Stimulated activated CD8-positive, alpha-beta memory T cell treated with anti-CD3 and anti-CD28 coated beads, Interleukin-7, amount 100 ng/mL, for 48 hours (primary cell): Measurements from ENCODE around the gene CSH2.
"Not testable (repeated sequence)": the region's sequence is repeated elsewhere in the genome, so short reads cannot be mapped to it uniquely, and the experiment has no call there.

Experiments
- DNase-seq, 2 donors: peaks; one replicate each; pipeline ENCODE4 v3.0.0-alpha.2; 2020; ENCODE audit warnings: low read depth in 1 of 2; ENCODE audit errors: extremely low read depth in 1 of 2

Gene CSH2

DNA sequence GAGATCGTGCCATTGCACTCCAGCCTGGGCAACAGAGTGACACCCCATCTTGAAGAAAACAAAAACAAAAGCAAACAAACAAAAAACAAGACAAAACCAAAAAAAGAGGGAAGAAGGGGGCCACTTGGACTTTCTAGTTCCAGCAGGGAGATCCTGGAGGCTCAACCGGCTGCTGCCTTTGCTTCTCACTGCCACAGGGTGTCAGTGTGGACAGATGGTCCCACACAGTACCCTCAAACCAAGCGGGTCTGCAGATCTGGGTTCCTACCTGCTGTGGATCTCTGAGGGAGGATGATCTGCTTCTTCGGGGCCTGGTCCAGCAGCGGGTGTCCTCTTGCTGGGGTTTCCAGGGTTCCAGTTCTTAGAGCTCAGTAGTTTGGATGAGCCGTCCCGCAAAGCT, 6.9 kb downstream of the CSH2 start:
- DNase-seq, result not testable (repeated sequence)

DNA sequence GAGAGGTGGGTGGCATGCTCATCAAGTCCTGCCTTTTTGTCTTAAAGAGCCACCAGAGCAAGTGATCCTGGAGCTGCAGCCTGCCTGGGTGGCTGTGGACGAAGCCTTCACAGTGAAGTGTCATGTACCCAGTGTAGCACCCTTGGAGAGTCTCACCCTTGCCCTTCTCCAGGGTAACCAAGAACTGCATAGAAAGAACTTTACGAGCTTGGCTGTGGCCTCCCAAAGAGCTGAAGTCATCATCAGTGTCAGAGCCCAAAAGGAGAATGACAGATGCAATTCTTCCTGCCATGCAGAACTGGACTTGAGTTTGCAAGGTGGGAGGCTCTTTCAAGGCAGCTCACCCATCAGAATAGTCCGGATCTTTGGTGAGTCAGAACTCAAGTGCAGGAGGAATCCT, 14.2 kb downstream of the CSH2 start:
- no peak for DNase-seq

DNA sequence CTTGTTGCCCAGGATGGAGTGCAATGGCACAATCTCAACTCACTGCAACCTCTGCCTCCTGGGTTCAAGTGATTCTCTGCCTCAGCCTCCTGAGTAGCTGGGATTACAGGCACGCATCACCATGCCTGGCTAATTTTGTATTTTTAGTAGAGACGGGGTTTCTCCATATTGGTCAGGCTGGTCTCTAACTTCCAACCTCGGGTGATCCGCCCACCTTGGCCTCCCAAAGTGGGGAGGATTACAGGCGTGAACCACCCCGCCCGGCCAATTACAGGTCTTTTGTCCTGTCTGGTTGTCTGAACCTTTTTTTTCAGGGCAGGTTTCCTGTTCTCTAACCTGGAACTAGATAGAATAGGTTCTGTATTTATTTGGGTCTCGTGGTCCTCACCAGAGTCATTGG, 17.1 kb downstream of the CSH2 start:
- DNase-seq, result not testable (repeated sequence)

DNA sequence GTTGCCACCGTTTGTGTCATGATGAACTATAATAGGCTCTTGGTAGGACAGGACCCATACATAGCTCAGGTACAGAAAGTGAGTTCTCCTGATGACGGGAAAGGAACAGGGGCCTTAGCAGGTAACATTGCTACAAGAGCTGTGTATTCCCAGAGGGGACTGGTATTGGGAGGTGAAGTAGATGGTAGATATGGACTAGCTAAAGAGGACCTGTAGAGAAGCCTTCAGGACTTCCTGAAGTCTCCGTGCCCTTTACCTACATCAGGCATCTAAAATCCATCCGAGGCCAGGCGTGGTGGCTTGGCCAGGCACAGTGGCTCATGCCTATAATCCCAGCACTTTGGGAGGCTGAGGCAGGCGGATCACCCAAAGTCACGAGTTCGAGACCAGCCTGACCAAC, 18.3 kb downstream of the CSH2 start:
- DNase-seq, result no peak

DNA sequence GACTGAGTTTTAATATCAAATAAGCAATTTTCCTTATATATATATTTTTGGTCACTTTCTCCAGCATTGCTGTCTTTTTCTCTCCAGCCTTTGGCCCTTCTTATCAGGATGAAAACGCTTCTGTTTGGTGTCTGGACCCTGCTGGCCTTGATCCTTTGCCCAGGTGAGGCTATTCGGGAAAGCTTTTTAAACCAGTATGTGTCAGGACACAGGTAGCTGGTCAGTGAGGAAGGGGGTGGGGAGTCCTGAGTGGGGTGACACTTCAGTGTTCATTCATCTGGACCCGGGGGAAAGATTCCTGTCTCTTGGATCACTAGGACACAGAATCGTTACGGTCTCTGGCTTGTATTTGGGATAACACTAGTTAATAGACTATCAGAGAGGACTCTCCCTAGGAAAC, 18.8 kb downstream of the CSH2 start:
- no peak for DNase-seq

DNA sequence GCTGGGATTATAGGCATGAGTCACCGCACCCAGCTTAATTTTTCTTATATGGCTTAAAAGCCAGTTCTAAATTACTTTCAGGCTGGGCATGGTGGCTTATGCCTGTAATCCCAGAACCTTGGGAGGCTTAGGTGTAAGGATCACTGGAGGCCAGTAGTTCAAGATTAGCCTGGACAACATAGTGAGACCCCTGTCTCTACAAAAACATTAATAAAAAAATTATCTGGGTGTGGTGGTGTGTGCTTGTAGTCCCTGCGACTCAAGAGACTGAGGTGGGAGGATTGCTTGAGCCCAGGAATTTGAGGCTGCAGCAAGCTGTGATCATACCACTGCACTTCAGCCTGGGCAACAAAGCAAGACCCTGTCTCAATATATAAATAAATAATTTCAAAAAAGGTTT, 20.2 kb downstream of the CSH2 start:
- DNase-seq, result no peak

DNA sequence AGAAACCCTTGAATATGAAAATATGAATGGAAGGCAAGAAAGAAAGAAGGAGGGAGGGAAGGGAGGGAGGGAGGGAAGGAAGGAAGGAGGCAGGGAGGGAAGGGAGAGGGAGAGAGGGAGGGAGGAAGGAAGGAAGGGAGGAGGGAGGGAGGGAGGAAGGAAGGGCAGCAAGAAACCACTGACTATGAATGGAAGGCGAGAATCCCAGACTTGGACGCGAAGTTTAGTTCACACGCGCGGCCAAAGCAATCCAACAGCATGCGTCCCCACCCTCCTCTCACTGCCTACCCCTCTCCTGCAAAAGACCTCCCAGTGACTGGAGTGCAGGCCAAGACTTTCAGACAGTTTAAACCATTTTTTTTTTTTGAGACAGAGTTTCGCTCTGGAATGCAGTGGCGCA, 23.1 kb downstream of the CSH2 start:
- DNase-seq, result no peak

DNA sequence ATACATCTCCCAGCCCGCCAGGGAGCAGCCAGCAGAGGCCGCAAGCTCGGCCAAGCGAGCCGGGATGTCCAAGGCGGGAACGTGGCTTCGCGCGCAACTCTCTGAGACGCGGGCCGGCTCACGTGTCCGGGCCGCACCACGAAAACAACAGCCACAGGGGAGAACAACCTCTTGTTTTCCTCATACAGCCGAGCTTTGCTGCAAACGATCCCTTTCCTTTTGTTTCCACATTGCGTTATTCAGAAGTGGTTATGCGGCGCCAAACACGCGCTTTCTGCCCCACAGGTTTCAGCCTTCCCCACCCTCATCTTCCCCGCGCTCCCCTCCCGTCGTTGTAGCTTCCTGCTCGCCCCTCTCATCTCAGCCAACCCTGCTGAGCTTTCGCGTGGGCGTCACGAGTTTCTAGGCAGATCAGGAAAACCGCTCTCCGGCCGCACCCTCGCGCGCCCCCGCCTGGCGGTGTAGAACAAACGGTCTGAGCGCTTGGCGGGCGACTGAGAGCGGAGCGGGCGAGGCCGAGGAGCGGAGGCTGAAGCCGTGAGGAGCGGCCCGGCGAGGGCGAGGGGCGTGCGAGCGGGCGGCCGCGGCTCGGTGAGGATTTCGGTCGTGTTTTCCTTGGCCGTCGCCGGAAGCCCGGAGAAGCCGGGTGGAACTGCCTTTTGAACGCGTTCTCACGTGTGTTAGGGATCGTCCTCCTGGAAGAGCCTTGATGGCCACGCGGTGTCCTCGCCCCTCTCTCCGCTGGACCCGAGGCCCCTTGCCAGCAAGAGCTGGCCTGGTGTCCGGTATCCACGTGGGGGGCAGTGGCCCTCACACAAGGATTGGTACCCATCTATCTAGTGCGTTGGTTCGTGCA, 24.4 kb downstream of the CSH2 start:
- DNase-seq, result peak; percentile 89 to 95

DNA sequence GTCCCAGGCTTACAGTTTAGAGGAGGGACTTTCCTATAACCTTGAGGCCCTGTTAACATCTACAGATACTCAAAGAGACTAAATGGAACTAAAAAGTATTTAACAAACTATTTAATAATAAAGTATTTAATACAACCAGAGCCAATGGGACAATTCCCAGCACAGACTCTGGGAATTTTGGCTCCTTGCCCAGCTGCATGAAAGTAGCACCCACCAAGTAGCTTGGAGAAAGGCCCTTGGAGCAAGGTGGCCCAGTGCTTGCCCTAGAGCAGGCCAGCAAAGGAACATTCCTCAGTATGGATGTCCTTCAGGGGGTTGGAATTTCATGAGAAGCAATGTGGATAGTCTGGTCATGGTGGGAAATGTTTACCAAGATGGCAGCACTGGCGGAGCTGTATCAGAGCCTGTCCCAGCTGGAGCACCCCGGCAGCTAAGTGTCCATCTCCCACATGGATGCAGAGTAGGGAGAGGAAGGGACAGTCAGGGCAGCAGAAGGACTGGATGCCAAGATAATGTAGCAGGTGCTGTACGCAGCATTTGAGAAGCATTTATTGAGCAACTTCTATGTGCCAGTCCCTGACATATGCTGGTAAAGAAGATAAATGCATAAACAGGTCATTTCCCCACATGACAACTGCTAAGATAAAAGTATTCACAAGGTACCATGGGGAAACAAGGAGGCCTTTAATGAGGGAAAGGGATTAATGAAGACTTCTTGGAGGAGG, 25.8 kb downstream of the CSH2 start:
- no peak for DNase-seq

DNA sequence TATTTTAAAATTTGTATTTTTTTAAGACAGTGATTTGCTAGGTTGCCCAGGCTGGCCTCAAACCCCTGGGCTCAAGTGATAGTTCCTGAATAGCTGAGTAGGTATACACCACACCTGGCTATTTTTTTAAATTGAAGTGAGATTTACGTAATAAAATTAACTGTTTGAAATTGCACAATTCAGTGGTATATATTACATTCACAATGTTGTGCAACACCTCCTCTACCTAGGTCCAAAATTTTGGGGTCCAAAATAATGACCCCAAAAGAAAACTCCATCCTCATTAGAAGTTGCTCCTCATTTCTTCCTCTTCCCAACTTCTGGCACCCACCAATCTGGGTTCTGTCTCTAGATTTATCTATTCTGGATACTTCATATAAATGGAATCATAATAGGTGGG, 28.0 kb downstream of the CSH2 start:
- DNase-seq, result no peak

DNA sequence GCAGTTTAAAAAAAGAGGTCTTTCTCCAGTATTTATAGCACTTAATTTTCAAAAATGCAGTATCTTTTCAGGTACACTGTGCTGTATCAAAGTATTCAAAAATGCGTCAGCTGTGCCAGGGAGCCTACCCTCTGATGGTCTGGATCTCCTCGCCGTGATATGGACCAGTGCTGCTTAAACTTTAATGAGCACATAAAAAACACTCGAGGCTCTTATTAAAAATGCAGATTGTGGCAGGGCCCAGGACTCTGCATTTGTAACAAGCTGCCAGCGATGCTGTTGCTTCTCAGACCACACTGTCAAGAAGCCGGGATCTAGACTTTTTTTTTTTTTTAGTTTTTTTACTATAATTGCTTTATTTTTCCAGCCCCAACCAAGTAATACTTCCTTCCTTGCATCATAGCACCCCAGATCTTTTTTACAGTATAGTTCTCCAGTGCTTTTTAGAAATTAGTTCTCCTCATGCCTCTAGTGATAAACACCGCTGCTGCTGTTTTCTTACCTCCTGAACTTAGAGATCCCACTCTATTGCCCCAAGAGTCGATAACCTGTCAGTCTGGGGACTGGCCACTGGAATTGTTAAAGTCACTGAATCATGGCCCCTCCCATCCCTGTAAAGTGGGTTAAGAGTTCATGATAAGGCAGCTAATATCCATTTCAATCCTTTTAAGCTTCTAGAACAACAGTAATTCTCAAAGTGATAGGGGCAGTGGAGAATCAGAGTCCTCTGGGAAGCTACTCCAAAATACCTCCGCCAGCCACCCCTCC, 29.4 kb downstream of the CSH2 start:
- DNase-seq, result no peak

DNA sequence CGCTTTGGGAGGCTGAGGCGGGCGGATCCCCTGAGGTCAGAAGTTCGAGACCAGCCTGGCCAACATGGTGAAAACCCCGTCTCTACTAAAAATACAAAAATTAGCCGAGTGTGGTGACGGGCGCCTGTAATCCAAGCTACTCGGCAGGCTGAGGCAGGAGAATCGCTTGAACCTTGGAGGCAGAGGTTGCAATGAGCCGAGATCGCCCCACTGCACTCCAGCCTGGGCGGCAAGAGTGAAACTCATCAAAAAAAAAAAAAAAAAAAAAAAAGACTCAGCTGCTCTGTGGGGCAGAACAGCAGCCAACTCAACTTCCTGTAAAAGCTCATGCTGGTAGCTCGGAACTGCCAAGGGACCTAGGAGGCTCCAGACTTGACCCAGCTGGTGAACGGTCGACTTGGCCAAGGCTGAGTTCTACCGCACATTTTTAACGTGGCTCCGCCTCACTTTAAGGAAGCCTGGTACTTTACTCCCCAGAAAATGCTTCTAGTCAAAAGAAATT, 30.0 kb downstream of the CSH2 start:
- DNase-seq, result not testable (repeated sequence)

DNA sequence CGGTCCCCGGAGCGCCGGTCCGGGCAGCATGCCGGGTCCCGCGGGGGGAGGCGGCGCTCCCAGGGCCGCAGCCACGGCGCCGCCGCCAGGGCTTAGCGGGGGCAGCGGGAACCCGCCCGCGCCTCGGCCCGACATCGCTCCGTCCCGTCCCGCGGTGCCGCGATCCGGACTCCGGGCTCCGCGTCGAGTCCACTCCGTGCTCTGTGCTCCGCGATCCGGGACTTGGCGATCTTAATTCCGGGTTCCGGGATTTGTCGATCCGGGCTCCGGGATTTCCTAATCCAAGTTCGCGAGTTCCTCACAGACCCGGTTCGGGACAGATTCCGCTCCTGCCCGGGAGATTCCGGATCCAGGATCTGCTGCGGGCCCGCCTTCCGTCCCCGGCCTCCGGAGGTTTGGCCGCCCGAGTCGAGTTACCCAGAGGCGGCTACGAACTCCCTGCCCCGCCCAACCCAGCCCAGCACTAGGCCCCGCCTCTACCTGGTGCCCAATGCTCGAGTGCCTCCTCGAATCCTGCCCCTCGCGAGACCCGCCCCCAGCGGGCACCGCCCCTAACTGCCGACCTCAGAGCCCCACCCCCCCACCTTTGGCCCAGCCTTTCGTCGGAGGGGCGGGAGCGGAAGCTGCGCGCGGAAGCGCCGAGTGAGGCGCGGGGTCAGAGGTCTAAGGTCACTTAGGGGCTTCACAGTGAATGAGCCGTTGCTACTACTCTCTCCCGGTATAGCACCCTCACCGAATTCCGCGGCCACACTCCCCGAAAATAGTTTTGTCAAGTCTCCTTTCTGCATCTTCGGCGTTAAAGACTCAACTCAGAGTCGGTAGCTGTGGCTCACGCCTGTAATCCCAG, 30.7 kb downstream of the CSH2 start, which contains the start of gene SMARCD2:
TSS of gene SMARCD2 (minus strand) at position 146 of the 847 bp plus-strand sequence. CDS start at position 135, 11 bp downstream.
- peak; percentile 97 for DNase-seq

DNA sequence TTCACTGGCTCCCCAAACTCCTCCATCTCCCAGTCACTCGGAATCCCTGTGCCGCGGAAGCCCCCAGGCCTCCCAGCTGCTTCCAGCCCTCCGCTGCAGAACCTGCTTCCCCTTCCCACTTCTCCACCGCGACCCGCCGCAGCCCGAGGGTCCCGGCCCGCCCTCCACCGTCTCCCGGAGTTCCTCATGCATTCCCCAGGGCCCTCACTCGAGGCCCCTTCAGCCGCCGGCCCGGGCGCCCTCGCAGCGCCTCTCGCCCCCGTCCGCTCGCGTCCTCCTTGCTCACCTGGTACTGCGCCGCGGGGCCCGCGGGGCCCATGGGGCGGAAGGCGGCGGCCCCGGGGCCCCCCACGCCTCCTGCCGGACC, 31.3 kb downstream of the CSH2 start:
- DNase-seq, result no peak

DNA sequence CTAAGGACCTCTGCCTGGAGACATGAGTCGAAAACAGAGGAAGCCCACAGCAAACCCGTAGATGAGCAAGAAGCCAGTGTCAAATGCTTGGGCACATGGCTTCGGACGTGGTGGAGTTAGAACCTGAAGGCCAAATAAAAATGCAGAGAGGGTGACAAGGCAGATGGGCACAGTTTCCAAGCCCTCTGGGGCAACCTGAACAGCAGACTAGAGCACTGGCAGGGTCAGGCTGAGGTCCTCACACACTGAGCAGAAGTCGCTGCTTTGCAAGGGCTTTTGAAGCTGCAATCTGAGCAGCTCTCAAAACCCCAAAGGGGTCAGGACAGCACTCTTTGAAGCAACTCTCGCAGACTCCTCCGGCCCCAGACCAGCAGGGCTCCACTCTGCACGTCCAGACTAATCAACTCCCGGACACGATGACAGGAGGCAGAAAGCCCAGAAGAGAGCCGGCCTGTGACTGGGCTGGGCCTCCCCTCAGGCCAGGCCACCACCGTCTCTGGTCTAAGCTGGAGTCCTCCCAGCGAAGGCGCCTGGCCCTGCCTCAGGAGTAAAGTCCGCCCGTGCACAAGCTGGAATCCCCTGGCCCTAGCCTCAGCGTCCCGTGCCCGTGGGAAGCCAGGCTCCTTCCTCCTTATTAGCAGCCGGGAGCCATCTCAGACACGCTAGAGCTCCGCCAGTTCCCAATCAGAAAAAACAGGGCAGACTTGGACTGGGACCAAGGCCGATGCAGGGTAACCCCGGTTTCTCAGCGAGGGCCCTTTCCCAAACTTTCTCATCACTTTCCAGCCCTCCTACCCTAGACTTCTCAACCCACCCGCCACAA, 31.9 kb downstream of the CSH2 start:
- no peak for DNase-seq

DNA sequence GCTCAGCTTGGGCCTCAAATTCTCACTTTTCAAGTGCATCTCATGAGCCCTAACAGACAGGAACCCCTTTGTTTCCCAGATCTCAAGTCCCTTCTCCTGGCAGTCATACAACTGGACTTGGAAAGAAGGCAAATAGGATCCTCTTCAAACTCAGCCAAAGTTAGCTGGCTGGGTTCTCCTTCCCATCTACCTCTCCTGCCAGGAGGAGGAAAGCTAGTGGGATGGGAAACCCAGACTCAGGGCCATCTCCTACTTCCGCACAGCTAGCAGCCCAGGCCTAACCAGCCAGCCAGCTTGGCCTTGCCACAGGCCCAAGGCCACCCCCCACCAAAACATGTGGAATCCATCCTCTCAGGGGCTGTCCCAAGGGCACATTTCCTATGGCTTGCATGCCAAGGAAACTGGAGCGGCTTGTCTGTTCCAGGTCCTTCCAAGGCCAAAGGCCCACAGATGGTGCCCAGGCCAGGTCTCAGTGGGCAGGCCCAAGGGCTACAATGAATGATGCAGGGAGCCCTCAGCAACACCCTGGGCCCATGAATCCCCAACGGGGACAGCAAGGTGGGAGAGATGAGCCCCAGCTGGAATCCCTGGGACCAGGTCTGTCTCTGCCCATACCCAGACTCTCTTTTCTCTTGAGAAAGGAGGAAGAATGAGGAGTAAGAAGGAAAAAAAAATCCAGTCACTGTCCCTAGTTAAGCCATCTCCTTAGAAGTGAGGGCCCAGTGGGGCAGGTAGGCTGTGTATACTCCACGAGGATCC, 32.7 kb downstream of the CSH2 start:
- no peak for DNase-seq

DNA sequence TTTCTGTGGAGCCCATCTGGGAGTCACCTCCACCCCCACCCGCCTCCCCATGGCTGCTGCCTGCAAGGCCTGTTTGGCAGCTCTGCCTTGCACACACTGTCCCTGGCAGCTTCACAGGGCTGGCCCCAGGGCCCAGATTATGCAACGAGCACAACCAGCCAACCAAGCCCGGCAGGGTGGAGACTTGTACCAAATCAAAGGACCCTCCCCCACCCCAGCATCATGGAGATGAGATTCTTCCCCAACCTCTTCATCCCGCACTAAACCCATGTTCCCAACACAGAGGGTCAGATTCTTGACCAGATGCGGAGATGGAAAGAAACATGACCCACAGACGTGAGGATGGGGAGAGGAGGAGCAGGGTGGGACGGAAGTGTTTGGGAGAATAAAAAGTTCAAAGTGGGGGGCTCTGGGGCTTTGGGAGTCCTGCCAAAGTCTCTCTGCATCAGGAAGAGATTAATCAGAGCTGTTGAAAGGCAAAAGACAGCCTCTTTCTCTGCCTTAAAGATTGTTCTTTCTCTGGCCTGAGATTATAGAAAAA, 34.8 kb downstream of the CSH2 start:
- DNase-seq, result no peak

DNA sequence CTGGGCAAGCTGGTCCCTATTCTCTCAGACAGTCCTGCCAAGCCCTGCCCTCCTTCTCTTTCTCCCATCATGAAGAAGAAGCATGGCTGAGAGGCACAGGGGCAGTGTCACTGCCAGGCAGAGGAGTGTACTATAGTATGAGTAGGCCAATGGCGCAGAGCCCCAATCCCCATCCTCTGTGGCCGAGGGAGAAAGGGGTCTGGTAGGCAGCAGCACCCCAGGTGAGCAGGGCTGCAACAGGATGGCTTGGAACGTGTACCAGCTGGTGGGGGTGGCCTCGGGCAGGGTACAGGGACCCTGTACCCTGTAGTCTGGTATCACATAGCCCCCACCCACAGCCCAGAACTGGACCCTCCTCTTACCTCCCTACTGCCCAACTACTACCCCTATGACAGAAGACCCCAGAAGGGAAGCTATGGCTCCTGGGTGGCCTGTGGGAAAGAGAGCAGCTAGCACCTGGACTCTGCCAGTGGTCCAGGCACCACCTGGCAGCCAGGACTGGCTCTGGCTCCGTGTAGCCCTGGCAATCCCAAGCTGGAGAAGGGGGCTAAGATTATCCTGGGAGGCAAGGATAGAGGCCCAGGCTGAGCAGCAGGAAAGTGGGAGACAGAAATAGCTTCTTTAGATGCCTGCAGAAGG, 35.4 kb downstream of the CSH2 start:
- DNase-seq, result no peak
